ENCODE data around the gene LLCFC1. TPM values are rescaled to one million over a fixed set of nuclear protein-coding genes. Genes with fewer than 3 reads are reported as not detected.
"Not testable (repeated sequence)": the region's sequence is repeated elsewhere in the genome, so short reads cannot be mapped to it uniquely, and the experiment has no call there.

The LLCFC1 gene
- total RNA-seq, 2 donors from 2014 or later: not detected

DNA sequence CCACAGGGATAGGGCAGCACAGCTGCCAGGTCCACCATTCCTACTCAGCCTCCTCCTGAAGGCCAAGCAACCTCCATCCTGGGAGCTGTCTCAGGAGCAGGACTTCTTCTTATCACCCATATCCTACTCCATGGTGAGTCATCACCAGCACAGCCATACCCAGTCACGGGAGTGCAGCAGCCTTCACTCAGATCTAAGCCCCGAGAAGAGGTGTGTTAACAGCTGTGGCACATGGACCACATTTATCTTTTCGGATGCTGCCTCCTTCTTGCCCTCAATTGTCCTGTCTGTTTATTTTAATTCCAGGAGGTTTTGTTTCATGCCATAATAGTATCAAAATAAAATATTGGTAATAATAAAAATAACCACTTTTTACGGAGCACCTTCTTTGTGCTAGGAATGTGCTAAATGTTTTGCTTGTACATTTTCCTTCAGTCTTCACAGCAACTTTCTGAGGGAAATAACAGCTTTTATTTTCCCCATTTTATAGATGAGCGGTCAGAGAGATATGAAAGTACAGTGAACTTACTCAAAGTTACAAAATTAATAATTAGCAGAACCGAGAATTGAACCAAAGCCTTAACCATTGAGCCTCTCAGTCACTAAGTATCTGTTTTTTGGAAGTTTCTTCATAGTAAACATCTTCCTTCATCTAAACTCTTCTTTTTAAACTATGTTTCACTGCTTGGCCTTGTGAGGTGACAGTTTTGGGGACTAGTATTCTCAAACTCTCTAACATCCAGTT is 25.4 kb downstream of the LLCFC1 start:
- no peaks in the 10 kb centered on the region for H3K36me3 Mint-ChIP-seq (ENCODE audit: low read depth)
- ATAC-seq (replicated peaks): no peak
- H3K27me3 Mint-ChIP-seq: peaks cover 51% of the 10 kb centered on the region
- no peak overlapping the region for H3K4me3 Mint-ChIP-seq
- no peaks in the 10 kb centered on the region for H3K9me3 Mint-ChIP-seq
- no peak overlapping the region for H3K27ac Mint-ChIP-seq
- H3K4me1 Mint-ChIP-seq: no peaks in the 10 kb centered on the region

DNA sequence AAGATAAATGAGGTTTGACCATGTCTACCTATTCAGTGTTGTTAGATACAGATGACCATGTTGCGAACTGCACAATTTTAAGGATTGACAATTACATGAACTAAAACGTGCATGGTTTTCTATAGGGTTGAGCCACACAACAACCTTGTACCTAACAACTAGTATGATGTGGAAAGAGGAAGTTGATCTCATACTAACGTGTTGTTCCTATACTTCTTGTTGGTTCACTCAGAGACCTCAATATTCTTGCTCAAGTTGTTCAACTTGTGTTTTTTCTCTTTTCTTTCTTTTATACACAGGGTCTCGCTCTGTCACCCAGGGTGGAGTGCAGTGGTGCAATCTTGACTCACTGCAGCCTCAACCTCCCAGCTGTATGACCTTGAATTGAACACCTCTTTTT is 28.9 kb downstream of the LLCFC1 start:
- peaks cover 57% of the 10 kb centered on the region for H3K27me3 Mint-ChIP-seq
- no peak overlapping the region for H3K27ac Mint-ChIP-seq
- H3K4me1 Mint-ChIP-seq: no peaks in the 10 kb centered on the region
- no peaks in the 10 kb centered on the region for H3K9me3 Mint-ChIP-seq
- ATAC-seq (replicated peaks): no peak
- no peak overlapping the region for H3K4me3 Mint-ChIP-seq
- no peaks in the 10 kb centered on the region for H3K36me3 Mint-ChIP-seq (ENCODE audit: low read depth)

DNA sequence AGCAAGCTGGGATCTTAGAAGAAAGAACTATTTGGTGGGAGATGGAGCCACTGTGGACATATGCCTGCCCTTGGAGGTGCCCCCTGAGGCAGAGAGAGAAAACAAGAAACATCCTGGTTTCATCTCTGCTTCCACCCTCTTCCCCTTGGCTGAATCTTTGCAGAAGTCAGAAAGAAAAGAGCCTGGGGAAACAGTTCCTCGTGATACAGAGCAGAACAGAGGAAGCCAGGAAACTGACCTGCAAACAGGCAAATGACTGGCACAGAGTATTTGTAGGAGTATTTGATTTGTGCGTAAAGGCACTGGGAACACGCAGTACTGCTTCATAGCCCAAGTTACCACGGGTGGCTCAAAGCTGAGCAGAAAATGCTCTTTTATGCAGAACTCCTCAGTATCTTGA is 29.9 kb downstream of the LLCFC1 start:
- H3K27ac Mint-ChIP-seq: no peak overlapping the region
- peaks cover 50% of the 10 kb centered on the region for H3K27me3 Mint-ChIP-seq
- no peak overlapping the region for H3K4me3 Mint-ChIP-seq
- no peaks in the 10 kb centered on the region for H3K9me3 Mint-ChIP-seq
- H3K4me1 Mint-ChIP-seq: no peaks in the 10 kb centered on the region
- no peak for ATAC-seq (replicated peaks)
- no peaks in the 10 kb centered on the region for H3K36me3 Mint-ChIP-seq (ENCODE audit: low read depth)

DNA sequence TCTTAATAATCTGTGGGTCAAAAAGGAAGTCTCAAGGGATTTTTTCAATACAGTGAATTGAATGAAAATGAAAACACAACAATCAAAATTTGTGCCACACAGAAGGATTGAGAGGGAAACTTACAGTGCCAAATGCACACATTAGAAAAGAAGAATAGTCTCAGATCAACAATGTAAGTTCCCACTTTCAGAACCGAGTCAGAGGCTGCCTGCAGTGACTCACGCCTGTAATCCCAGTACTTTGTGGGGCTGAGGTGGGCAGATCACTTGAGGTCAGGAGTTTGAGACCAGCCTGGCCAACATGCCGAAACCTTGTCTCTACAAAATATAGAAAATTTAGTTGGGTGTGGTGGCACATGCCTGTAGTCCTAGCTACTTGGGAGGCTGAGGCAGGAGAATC is 35.3 kb downstream of the LLCFC1 start:
- Mint-ChIP-seq H3K27me3 (peaks cover 20% of the 10 kb centered on the region), H3K4me1 (no peaks in the 10 kb centered on the region), H3K36me3 (ENCODE audit: low read depth) (no peaks in the 10 kb centered on the region), H3K27ac (no peak overlapping the region), H3K9me3 (no peaks in the 10 kb centered on the region), H3K4me3 (no peak overlapping the region)
- peak; percentile 56 for ATAC-seq (replicated peaks)

DNA sequence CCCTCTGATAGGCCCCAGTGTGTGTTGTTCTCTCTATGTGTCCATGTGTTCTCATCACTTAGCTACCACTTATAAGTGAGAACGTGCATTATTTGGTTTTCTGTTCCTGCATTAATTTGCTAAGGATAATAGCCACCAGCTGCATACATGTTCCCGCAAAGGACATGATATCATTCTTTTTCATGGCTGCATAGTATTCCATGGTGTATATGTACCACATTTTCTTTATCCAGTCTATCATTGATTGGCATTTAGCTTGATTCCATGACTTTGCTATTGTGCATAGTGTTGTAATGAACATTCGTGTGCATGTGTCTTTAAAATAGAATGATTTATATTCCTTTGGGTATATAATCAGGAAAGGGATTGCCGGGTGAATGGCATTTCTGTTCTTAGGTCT is 39.1 kb downstream of the LLCFC1 start:
- not testable (repeated sequence) for H3K36me3 Mint-ChIP-seq (ENCODE audit: low read depth); ATAC-seq (replicated peaks); H3K4me3 Mint-ChIP-seq; H3K27ac Mint-ChIP-seq; H3K4me1 Mint-ChIP-seq; H3K9me3 Mint-ChIP-seq; H3K27me3 Mint-ChIP-seq

DNA sequence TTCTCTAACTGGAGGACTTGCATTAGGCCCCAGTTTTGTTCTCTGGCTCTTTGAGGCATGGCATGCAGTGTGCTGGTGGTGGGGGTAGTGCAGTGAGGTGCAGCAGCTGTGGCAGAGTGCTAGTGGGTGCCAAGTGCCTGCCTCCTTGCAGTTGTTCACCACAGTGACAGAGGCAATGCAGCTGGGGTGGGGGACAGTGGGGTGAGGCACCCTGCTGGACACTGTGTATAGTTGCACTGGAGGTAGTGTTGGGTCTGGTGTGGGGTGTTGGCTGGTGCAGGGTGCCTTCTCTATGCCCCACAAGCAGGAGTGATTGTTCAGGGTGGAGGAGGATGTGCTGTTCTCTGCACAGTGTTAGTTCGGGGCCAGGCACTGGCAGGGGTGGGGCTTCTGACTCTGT is 44.5 kb downstream of the LLCFC1 start:
- Mint-ChIP-seq H3K9me3 (peaks cover 5% of the 10 kb centered on the region), H3K4me3 (no peak overlapping the region), H3K27me3 (peaks cover 20% of the 10 kb centered on the region), H3K27ac (no peak overlapping the region), H3K4me1 (no peaks in the 10 kb centered on the region), H3K36me3 (ENCODE audit: low read depth) (no peaks in the 10 kb centered on the region)
- no peak for ATAC-seq (replicated peaks)

DNA sequence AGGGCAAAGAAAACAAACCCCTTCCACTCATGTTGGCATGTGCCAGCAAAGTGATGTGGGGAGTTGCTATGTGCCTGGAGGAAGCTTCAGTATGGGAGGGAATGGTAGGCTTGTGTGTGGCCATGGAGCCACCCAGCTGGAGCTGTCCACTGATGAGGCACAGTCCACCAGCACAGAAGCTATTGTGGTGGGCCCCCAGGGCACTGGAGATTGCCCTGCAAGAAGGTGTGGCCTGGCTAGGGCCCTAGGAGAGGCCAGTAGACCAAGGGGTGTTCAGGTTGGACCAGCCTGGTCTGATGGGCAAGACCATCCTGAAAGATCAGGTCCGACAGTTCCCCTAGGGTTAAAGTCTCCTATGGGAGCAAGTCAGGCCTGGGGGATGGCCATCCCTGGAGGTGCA is 45.0 kb downstream of the LLCFC1 start:
- Mint-ChIP-seq H3K9me3 (peaks cover 5% of the 10 kb centered on the region), H3K4me3 (no peak overlapping the region), H3K36me3 (ENCODE audit: low read depth) (no peaks in the 10 kb centered on the region), H3K4me1 (no peaks in the 10 kb centered on the region), H3K27ac (no peak overlapping the region), H3K27me3 (peaks cover 20% of the 10 kb centered on the region)
- ATAC-seq (replicated peaks): no peak

Other genes with a start within 250 kb of the LLCFC1 start
- gene PRSS1, start 190.0 kb upstream of the LLCFC1 start, total RNA-seq: not detected
- not detected for gene PRSS2, start 168.5 kb upstream of the LLCFC1 start, total RNA-seq
- gene EPHB6, start 84.4 kb upstream of the LLCFC1 start, total RNA-seq: 10 to 100 TPM in 1 of 2 donors, 1 to 10 TPM in 1; 8.0 to 14.9 TPM
- gene TRPV6, start 53.7 kb upstream of the LLCFC1 start, total RNA-seq: under 1 TPM in 1 of 2 donors, not detected in 1; 0.16 TPM
- gene TRPV5, start 5.7 kb upstream of the LLCFC1 start, total RNA-seq: under 1 TPM in 1 of 2 donors, not detected in 1; 0.13 TPM
- gene KEL, start 22.9 kb downstream of the LLCFC1 start, total RNA-seq: 1 to 10 TPM in 1 of 2 donors, under 1 TPM in 1; 0.24 to 1.9 TPM
- gene OR9A2, start 87.6 kb downstream of the LLCFC1 start, total RNA-seq: under 1 TPM in 1 of 2 donors, not detected in 1; 0.24 TPM
- not detected for gene OR6V1, start 112.9 kb downstream of the LLCFC1 start, total RNA-seq
- not detected for gene PIP, start 192.6 kb downstream of the LLCFC1 start, total RNA-seq
- not detected for gene TAS2R39, start 243.9 kb downstream of the LLCFC1 start, total RNA-seq

Measured in activated T-helper 17 cell treated with anti-CD3 and anti-CD28 coated beads, Interleukin-2, amount 50 U/mL, for 72 hours (primary cell).